HG02973 (cell line): ENCODE results near the gene ALOX15.
"Not testable (repeated sequence)": the region's sequence is repeated elsewhere in the genome, so short reads cannot be mapped to it uniquely, and the experiment has no call there.

ENCODE experiments used
- ATAC-seq: cut with Tn5 transposase; IDR thresholded peaks from one replicate; pipeline ENCODE4 v1.9.1; 2021; ENCODE audit warnings: moderate library complexity; ENCODE audit not compliant: unreplicated experiment

The ALOX15 gene, protein sequence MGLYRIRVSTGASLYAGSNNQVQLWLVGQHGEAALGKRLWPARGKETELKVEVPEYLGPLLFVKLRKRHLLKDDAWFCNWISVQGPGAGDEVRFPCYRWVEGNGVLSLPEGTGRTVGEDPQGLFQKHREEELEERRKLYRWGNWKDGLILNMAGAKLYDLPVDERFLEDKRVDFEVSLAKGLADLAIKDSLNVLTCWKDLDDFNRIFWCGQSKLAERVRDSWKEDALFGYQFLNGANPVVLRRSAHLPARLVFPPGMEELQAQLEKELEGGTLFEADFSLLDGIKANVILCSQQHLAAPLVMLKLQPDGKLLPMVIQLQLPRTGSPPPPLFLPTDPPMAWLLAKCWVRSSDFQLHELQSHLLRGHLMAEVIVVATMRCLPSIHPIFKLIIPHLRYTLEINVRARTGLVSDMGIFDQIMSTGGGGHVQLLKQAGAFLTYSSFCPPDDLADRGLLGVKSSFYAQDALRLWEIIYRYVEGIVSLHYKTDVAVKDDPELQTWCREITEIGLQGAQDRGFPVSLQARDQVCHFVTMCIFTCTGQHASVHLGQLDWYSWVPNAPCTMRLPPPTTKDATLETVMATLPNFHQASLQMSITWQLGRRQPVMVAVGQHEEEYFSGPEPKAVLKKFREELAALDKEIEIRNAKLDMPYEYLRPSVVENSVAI

DNA sequence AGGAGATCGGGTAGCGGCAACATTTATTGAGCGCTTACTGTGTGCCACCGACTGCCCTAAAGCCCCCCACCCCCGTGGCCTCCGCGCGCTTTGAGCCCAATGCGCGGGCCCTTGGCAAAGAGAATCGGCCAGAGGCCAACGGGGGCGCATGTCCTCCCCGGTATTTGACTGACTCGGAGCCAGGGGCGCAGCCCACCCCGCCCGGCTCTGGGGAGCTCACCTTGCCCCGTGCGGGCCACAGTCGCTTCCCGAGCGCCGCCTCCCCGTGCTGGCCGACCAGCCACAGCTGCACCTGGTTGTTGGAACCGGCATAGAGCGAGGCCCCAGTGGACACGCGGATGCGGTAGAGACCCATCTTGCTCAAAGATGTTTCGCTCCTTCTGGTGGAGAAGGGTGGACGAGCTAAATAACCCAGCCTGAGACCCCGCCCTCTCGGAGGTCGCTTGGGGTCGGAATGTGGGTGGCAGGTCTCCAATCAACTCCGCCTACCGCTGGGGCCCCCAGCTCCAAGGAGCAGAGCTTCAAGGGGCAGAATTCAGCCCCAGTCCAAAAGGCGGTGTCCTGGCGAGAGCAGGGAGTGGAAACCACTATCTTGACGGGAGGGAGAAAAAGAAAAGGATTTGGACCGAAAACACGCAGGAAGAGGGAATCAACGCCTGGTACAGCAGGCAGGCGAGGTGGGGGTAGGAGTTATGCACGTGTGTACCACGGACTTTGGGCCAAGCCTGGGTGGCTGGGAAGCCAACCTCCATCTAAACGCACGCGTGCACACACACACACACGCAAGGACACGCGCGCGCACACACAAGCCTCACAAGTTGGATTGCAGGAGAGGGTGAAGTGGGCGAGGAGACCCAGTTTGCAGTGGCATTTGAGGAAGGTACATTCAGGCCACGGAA is at the start of gene ALOX15:
Gene ALOX15 (minus strand): TSS at position 382 of the 899 bp plus-strand sequence. CDS start 27 bp downstream, at position 355.
- no peak for ATAC-seq

DNA sequence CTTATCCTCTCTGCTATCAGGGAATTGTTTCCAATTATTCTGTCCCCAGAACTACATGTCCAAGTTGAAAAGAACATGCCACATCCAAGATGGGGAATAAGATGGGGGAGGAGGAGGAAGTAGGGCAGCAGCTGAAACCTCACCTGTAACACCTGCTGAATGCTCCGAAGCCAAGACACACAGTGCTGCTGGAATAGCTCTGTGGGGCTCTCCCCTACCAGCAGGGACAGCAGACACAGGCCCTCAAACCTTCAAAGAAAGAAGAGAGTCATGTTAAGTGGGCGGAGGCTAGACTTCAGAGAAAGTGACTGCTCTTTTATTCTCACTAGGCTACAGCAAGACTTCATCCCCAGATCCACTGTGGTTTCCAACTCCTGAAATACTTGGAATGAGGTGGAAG is 49.3 kb upstream of the ALOX15 start:
- ATAC-seq = no peak

DNA sequence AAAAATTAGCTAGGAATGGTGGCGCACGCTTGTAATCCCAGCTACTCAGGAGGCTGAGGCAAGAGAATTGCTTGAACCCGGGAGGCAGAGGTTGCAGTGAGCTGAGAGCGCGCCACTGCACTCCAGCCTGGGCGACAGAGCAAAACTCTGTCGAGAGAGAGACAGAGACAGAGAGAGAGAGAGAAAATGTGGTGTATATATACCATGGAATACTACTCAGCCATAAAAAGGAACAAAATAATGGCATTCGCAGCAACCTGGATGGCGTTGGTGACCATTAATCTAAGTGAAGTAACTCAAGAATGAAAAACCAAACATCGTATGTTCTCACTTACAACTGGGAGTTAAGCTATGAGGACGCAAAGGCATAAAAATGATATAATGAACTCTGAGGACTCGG is 48.4 kb upstream of the ALOX15 start:
- ATAC-seq = not testable (repeated sequence)

GRCh38 chr17:4683739-4684138 is 42.3 kb upstream of the ALOX15 start:
- ATAC-seq = not testable (repeated sequence)

DNA sequence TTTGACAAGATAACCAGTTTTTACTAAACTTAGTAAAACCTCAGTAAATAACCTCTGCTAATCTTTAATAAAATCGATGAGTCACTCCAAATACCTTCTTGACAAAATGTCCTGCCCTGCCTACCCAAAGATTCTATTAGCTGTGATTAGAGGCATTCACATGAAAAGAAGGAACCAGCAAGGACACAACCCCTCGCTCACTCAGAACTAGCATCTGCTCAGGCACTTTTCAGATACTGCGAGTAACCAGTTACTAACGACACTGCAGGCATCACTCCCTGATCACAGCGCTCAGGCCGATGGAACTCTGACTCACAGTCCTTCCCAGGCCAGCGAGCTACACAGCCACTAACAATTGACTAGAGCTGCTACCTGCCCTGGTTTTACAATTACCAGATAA is 38.2 kb upstream of the ALOX15 start:
- ATAC-seq = no peak

- no peak for ATAC-seq
Observed at GRCh38 chr17:4678448-4679026, 37.1 kb upstream of the ALOX15 start.

DNA sequence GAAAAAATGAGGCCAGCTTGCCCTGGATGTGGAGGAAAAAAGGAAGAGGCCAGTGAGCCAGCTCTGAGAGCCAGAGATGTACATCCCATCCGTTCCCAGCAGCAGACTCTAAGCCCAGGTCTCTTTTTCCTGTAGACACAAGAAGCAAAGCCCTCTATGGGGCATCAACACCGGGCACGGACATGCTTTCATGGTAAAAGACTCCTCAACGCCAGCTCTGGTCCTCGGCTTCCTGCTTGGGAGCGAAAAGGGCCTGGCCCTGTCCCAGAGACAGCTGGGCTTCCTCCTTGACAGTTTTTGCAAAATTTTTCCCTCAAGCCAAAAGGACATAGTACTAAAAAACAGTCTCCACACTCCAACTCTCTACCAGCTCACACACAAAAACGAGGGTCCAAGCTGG is 35.3 kb upstream of the ALOX15 start:
- no peak for ATAC-seq

DNA sequence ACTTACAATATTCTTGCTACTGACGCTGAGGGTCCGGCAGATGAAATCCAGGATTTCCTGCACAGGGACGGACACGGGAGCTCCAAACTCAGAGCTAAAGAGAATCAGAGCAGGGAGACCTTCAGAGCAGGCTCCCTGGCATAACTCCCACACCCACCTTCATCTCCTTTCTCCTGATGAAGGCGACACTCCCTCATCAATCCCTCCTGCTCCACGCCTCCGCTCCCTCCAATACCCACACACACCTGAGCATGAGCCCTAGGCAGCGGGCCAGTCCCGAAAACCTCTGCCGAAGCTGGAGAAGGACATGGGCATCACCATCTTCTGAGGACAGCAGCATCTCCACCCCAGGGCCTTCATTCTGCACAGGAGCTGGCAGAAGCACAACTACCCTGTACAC is 34.3 kb upstream of the ALOX15 start:
- ATAC-seq = no peak

GRCh38 chr17:4674685-4674998 is 33.2 kb upstream of the ALOX15 start:
- no peak for ATAC-seq

DNA sequence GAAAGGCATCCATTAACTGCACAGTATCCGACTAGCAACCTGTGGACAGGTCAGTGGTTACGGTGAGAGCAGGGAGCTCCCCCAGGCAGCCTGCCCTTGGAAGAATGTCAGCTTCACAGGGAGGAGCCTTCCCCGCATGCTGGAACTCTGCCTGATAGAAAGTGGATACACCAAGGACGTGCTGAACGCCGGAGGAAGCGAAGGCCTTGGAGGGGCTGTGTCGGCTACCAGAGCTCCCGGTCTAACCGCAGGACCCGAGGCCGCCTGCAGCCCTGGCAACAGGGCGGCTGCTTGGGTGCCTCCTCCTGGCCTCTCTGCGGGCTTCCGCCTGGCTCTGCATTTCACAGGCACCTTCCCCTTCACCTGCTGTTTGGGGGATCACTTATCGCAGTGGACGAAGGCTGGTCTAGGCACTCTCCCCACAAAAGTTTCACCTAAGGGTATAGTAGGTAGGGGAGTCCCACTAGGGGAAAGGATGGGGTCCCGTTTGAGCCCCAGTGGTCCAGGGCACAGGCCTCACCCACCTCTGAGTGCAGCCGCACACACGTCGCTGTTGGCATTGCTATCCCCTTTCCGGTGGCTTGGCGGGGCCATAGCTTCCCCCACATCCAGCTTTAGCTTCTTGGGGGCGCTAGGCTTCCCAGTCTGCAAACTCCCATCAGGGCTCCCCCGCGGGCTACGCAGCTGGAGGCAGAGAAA is 32.7 kb upstream of the ALOX15 start:
- no peak for ATAC-seq

DNA sequence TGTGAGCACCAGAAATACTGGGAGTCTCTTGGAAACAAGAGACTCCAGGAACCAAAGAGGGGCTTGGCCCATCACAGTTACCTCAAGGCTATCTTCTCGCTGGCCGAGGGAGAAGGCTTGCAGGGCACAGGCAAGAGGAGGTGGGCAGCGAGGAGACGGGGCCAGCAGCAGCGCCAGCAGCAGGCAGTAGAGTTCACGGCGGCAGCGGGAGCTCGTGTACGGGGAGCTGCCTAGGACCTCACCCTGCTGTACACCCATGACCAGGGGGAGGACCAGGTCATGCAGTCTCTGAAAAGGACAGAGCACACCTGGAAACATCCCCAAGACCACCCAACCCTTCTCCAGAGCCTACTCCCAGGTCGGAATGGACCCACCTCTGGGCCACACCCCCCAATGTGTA is 31.7 kb upstream of the ALOX15 start:
- ATAC-seq = no peak

DNA sequence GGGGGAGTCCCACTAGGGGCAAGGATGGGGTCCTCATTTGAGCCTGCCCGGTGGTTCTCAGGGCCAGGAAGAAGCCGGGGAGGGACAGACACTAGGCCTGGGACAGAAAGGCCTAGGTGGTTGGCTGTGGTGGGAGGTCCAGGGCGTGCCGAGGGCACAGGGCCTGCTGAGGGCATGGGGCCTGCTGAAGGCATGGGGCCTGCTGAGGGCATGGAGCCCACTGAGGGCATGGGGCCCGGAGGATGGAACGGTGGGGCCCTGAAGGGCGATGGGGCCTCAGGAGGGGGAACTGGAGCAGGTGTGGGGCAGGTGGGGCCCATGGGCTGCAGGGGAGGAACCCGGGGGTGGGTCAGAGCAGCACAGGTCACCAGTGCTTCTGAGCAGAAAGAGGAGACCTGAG is 31.3 kb upstream of the ALOX15 start:
- no peak for ATAC-seq

- no peak for ATAC-seq
Observed at GRCh38 chr17:4672055-4672630, 30.7 kb upstream of the ALOX15 start.

DNA sequence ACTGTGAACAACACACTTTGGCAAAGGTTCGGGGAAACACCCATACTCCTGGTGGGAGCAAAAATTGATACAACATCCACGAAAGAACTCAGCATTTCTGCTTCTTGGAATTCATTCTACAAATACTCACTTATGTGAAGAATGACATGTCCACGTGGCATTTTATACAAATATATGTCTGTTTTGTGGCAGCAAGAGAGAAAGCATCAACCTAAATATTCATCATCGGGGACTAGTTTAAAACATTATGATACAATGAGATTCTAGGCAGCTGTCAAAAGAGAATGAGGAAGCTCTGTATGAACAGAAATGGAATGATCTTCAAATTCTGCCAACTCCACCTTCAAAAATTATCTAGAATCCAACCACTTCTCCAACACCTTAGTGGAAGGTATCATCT is 25.7 kb upstream of the ALOX15 start:
- no peak for ATAC-seq

GRCh38 chr17:4666296-4666695 is 24.8 kb upstream of the ALOX15 start:
- no peak for ATAC-seq

DNA sequence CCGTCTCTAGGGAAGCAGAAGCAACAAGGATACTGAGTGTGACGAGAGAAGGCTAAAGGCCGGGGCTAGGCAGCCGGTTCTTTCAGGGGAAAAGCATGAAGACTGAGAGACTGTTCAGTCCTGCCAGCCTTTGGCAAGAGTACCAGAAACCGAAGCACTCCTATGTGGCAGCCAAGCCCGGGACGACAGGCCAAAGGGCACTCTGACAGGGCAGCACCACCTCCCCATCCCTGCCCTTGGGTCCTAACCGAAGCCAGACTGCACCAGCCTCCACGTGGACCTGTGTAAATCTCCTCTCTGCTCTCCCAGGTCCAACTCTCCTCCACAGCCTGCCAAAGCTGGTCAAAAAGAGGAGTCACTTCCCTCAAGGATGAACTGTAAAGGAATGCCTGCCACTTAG is 23.5 kb upstream of the ALOX15 start:
- ATAC-seq = no peak

- no peak for ATAC-seq
Observed at GRCh38 chr17:4664230-4664629, 22.8 kb upstream of the ALOX15 start.

DNA sequence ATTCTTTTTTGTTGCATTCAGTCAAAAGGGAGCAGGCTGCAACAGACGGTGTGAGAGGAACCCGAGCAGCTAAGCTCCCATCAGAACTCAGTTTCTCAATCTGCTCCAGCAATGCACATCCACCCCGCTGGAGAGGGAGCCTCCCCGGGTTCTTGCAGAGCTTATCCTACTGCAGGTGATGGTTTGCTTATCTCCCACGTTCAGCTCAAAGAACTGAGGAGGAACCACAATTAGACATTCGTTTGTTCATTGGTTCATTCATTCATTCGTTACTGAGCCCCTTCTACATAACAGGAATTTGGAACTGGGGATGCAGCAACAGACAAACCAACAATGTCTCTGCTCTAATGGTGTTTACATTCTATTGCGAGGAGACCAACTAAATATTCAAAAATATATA is 22.2 kb upstream of the ALOX15 start:
- no peak for ATAC-seq

DNA sequence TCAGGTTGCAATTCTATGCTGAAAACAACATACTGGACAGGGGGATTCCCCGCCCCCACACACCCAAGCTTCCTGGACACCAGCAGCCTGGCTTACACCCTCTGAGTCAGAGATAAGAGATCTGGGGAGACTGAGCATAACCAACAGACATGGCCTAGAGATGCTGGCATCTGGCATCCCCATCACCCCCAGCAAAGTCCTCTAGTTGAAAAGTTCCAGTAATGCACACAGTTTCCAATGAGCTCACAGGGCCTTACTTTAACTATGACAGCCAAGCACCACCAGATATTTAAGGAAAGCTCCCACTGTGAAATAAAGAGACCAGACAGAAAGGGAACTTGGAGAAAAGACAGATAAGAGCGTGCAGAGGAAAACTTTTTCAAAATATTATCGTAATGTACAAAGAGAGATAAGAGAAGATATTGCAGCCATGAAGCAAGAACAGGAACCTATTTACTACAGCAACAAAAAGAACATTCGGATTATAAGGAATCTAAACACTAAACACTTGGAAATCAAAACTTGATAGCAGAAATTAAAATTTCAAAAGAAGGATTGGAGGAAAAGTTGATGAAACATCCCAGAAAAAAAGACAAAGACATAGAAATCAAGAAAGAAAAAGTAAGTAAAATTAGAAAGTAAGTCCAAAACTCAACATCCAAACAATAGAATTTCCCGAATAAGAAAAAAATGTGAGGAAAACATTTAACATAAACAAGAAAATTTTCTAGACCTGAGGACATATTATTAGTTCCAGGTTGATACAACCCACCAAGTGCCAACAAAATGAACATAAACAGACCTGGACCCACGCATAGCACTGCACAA is 17.2 kb upstream of the ALOX15 start:
- ATAC-seq = no peak
